Osteocyte (in vitro differentiated cells): Measurements from ENCODE around the gene GPR45. TPM values are rescaled to one million over a fixed set of nuclear protein-coding genes. Genes with fewer than 3 reads are reported as not detected.

ENCODE experiments used
- DNase-seq: peaks from one replicate; pipeline ENCODE4 v3.0.0; 2021; ENCODE audit warnings: mixed read lengths; ENCODE audit not compliant: unreplicated experiment; ENCODE audit errors: extremely low spot score
- H3K27ac Mint-ChIP-seq: one replicate; pipeline ENCODE4 v1.8.0; 2021; ENCODE audit warnings: mild to moderate bottlenecking, mixed read lengths; ENCODE audit not compliant: unreplicated experiment
- H3K27me3 Mint-ChIP-seq: one replicate; pipeline ENCODE4 v1.8.0; 2021; ENCODE audit warnings: mixed read lengths; ENCODE audit not compliant: unreplicated experiment
- H3K36me3 Mint-ChIP-seq: one replicate; pipeline ENCODE4 v1.8.0; 2021; ENCODE audit warnings: mixed read lengths; ENCODE audit not compliant: unreplicated experiment
- H3K4me1 Mint-ChIP-seq: one replicate; pipeline ENCODE4 v1.8.0; 2021; ENCODE audit warnings: mixed read lengths; ENCODE audit not compliant: unreplicated experiment
- H3K4me3 Mint-ChIP-seq: one replicate; pipeline ENCODE4 v1.8.0; 2021; ENCODE audit warnings: mild to moderate bottlenecking, moderate library complexity, mixed read lengths; ENCODE audit not compliant: unreplicated experiment
- H3K9me3 Mint-ChIP-seq: one replicate; pipeline ENCODE4 v1.8.0; 2021; ENCODE audit warnings: mixed read lengths; ENCODE audit not compliant: unreplicated experiment
- total RNA-seq: library from RNA; stranded (reverse); gene quantifications from 2 replicates; pipeline ENCODE4 v1.2.1, GENCODE V29; 2021
- TF ChIP-seq, protein P1 (sequence below): fragments of 200-600 bp; sonication (generic); IDR thresholded peaks from 2 replicates; pipeline ENCODE4 v1.5.0; 2021; ENCODE audit warnings: antibody characterized with exemption, mild to moderate bottlenecking, moderate library complexity

GPR45 gene
- total RNA-seq, 1 donor from 2014 or later, result not detected

DNA sequence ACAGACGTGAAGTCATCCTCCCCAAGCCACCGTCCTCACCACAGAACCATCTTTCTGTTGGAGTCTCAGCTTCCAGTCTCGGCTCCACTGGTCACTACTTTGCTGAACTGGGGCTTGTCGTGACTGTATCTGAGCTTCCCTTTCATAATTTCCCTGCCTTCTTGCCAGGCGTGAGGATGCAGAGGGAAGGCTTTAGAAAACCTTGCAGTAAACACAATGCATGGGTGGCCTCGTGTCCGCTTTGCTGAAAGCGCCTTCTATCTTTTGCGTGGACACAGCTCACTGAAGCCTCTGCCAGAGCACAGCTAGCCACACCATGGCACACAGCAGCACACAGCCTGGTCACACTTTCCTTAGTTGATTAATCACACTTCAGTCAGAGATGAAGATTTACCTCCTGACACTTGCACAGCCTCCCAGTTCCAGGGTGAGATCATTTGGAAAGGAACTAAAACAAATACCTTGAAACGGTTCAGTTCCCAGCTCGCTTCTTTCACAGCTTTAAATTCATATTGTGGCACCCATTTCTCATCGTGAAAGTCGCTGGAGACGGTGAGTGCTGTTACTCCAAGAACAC lies 2.8 kb upstream of the GPR45 start:
- DNase-seq, result no peak

DNA sequence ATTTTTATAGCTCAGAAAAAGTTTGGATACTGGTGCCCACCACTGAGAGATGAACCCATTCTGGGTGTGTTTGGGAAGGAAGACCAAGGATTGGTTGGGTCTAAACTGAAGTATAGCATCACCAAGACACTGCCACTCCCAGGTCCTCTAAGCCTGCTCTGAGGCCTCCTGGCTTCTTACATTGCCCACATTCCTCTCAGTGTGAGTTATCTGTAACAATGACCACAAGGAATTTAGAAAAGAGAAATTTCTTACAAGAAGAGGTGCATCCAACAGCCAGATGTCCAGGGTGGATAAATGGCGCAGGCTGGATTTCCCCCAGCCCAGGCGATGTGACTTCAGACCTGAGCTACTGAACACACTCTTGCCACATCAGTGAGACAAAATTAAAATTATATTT lies 1.6 kb upstream of the GPR45 start:
- Mint-ChIP-seq H3K27me3 (no peaks in the 10 kb centered on the region), H3K4me3 (no peak overlapping the region), H3K36me3 (no peaks in the 10 kb centered on the region), H3K4me1 (peaks cover 3% of the 10 kb centered on the region), H3K9me3 (no peaks in the 10 kb centered on the region), H3K27ac (peak overlapping the region; percentile 27)
- TF ChIP-seq, protein P1, sequence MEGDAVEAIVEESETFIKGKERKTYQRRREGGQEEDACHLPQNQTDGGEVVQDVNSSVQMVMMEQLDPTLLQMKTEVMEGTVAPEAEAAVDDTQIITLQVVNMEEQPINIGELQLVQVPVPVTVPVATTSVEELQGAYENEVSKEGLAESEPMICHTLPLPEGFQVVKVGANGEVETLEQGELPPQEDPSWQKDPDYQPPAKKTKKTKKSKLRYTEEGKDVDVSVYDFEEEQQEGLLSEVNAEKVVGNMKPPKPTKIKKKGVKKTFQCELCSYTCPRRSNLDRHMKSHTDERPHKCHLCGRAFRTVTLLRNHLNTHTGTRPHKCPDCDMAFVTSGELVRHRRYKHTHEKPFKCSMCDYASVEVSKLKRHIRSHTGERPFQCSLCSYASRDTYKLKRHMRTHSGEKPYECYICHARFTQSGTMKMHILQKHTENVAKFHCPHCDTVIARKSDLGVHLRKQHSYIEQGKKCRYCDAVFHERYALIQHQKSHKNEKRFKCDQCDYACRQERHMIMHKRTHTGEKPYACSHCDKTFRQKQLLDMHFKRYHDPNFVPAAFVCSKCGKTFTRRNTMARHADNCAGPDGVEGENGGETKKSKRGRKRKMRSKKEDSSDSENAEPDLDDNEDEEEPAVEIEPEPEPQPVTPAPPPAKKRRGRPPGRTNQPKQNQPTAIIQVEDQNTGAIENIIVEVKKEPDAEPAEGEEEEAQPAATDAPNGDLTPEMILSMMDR, result no peak
- no peak for DNase-seq

More for the DNA sequence above, 2.8 kb upstream of the GPR45 start:
- Mint-ChIP-seq H3K9me3 (no peaks in the 10 kb centered on the region), H3K4me3 (no peak overlapping the region), H3K4me1 (peaks cover 3% of the 10 kb centered on the region), H3K27me3 (no peaks in the 10 kb centered on the region), H3K36me3 (no peaks in the 10 kb centered on the region), H3K27ac (no peak overlapping the region)
- TF ChIP-seq, protein P1, result no peak

DNA sequence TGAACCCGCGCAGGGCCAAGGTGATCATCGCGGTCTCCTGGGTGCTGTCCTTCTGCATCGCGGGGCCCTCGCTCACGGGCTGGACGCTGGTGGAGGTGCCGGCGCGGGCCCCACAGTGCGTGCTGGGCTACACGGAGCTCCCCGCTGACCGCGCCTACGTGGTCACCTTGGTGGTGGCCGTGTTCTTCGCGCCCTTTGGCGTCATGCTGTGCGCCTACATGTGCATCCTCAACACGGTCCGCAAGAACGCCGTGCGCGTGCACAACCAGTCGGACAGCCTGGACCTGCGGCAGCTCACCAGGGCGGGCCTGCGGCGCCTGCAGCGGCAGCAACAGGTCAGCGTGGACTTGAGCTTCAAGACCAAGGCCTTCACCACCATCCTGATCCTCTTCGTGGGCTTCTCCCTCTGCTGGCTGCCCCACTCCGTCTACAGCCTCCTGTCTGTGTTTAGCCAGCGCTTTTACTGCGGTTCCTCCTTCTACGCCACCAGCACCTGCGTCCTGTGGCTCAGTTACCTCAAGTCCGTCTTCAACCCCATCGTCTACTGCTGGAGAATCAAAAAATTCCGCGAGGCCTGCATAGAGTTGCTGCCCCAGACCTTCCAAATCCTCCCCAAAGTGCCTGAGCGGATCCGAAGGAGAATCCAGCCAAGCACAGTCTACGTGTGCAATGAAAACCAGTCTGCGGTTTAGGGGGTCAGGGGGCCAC lies 897 bp downstream of the GPR45 start:
- Mint-ChIP-seq H3K4me1 (peaks cover 3% of the 10 kb centered on the region), H3K27ac (no peak overlapping the region), H3K9me3 (no peaks in the 10 kb centered on the region), H3K27me3 (no peaks in the 10 kb centered on the region), H3K36me3 (no peaks in the 10 kb centered on the region), H3K4me3 (no peak overlapping the region)
- TF ChIP-seq, protein P1, result no peak
- no peak for DNase-seq

DNA sequence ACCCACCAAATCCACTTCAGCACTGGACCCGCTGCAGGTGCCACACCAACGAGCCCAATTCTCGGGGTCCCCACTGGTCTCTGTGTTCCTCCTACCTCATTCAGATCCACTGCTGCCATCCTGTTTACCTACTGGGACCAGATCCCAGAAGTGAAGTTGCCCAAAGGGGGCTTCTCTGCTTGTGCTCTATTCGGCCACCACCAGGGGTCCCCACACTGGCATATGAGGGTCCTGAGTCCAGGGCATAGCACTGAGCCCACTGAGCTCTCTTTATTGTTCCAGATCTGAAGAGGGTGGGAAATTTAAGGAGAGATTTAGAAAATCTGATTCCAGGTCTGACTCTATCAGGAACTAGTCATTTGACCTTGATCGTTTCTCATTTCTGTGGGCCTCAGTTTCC lies 2.4 kb downstream of the GPR45 start:
- TF ChIP-seq, protein P1, result peak; percentile 34
- Mint-ChIP-seq H3K36me3 (no peaks in the 10 kb centered on the region), H3K27ac (no peak overlapping the region), H3K4me3 (no peak overlapping the region), H3K27me3 (no peaks in the 10 kb centered on the region), H3K9me3 (no peaks in the 10 kb centered on the region), H3K4me1 (peaks cover 3% of the 10 kb centered on the region)
- DNase-seq, result no peak

DNA sequence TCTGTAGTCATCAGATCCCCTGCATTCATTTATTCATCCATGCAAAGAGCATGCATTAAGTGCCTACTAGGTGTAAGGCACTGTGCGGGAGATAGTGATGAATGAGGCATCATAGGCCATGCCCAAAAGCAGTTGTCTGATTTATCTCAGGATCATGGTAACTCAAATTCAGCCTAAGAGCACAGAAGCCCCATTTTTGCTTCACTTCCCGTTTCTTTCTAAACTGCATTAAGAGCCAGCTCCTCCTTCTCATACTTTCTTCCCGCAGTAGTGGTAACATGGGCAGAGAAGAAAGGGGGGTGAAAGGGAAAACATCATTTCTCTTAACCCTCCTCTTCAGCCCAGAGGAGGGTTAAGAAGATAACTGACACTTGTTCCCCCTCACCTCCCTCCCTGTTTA lies 2.9 kb downstream of the GPR45 start:
- Mint-ChIP-seq H3K27me3 (no peaks in the 10 kb centered on the region), H3K4me3 (no peak overlapping the region), H3K9me3 (no peaks in the 10 kb centered on the region), H3K27ac (no peak overlapping the region), H3K4me1 (peaks cover 3% of the 10 kb centered on the region), H3K36me3 (no peaks in the 10 kb centered on the region)
- TF ChIP-seq, protein P1, result no peak
- no peak for DNase-seq
